ENCODE results near the gene ARHGAP28.

ARHGAP28 gene

GRCh38 chr18:6891788-6892187 lies 162.3 kb downstream of the ARHGAP28 start:
- no peak for TF ChIP-seq CTCF (IDR thresholded peaks at IDR 0.05; ENCODE audit: low read depth, low read length, poor library complexity, severe bottlenecking)
- TF ChIP-seq EZH2phosphoT487 (IDR thresholded peaks at IDR 0.05; ENCODE audit: borderline replicate concordance, low read length) = no peak
- H3K9me3 ChIP-seq (ENCODE audit: control insufficient read depth, insufficient read depth, low read length) = no peaks in the 10 kb centered on the region
- H3K27ac ChIP-seq (ENCODE audit: low read depth, low read length) = no peak overlapping the region
- H3F3A ChIP-seq (ENCODE audit: control insufficient read depth, insufficient read depth) = no peaks in the 10 kb centered on the region
- H3K27me3 ChIP-seq (ENCODE audit: control insufficient read depth, low read length) = no peaks in the 10 kb centered on the region
- no peaks in the 10 kb centered on the region for H3K79me2 ChIP-seq (ENCODE audit: control insufficient read depth, low read length)
- H3K36me3 ChIP-seq (ENCODE audit: control insufficient read depth, low read length) = no peaks in the 10 kb centered on the region
- no peak overlapping the region for H3K4me2 ChIP-seq (ENCODE audit: low read length)
- no peaks in the 10 kb centered on the region for H3K4me1 ChIP-seq (ENCODE audit: control insufficient read depth, low read length)
- no peaks in the 10 kb centered on the region for H4K20me1 ChIP-seq (ENCODE audit: control insufficient read depth, insufficient read depth, low read depth, low read length)
- no peak overlapping the region for H3K4me3 ChIP-seq (ENCODE audit: low read length)
- H3K9me2 ChIP-seq (replicated peaks; ENCODE audit: control insufficient read depth, low read length) = no peaks in the 10 kb centered on the region

- TF ChIP-seq EZH2phosphoT487 (IDR thresholded peaks at IDR 0.05; ENCODE audit: borderline replicate concordance, low read length) (no peak), CTCF (IDR thresholded peaks at IDR 0.05; ENCODE audit: low read depth, low read length, poor library complexity, severe bottlenecking) (no peak)
- H3K4me2 ChIP-seq (ENCODE audit: low read length) = no peak overlapping the region
- no peak overlapping the region for H3K27ac ChIP-seq (ENCODE audit: low read depth, low read length)
- H3K9me2 ChIP-seq (replicated peaks; ENCODE audit: control insufficient read depth, low read length) = no peaks in the 10 kb centered on the region
- no peak overlapping the region for H3K4me3 ChIP-seq (ENCODE audit: low read length)
- no peaks in the 10 kb centered on the region for H3K36me3 ChIP-seq (ENCODE audit: control insufficient read depth, low read length)
- no peaks in the 10 kb centered on the region for H3F3A ChIP-seq (ENCODE audit: control insufficient read depth, insufficient read depth)
- H3K4me1 ChIP-seq (ENCODE audit: control insufficient read depth, low read length) = no peaks in the 10 kb centered on the region
- H3K27me3 ChIP-seq (ENCODE audit: control insufficient read depth, low read length) = no peaks in the 10 kb centered on the region
- H3K79me2 ChIP-seq (ENCODE audit: control insufficient read depth, low read length) = no peaks in the 10 kb centered on the region
- no peaks in the 10 kb centered on the region for H3K9me3 ChIP-seq (ENCODE audit: control insufficient read depth, insufficient read depth, low read length)
- H4K20me1 ChIP-seq (ENCODE audit: control insufficient read depth, insufficient read depth, low read depth, low read length) = no peaks in the 10 kb centered on the region
These were observed 171.9 kb downstream of the ARHGAP28 start for GRCh38 chr18:6901286-6901926.

- Histone ChIP-seq H3K4me3 (ENCODE audit: low read length) (no peak overlapping the region), H3K36me3 (ENCODE audit: control insufficient read depth, low read length) (no peaks in the 10 kb centered on the region), H3K27ac (ENCODE audit: low read depth, low read length) (no peak overlapping the region), H3F3A (ENCODE audit: control insufficient read depth, insufficient read depth) (no peaks in the 10 kb centered on the region), H3K27me3 (ENCODE audit: control insufficient read depth, low read length) (no peaks in the 10 kb centered on the region), H3K4me1 (ENCODE audit: control insufficient read depth, low read length) (no peaks in the 10 kb centered on the region), H3K9me3 (ENCODE audit: control insufficient read depth, insufficient read depth, low read length) (no peaks in the 10 kb centered on the region), H3K9me2 (replicated peaks; ENCODE audit: control insufficient read depth, low read length) (no peaks in the 10 kb centered on the region), H3K4me2 (ENCODE audit: low read length) (no peak overlapping the region), H4K20me1 (ENCODE audit: control insufficient read depth, insufficient read depth, low read depth, low read length) (no peaks in the 10 kb centered on the region), H3K79me2 (ENCODE audit: control insufficient read depth, low read length) (no peaks in the 10 kb centered on the region)
- TF ChIP-seq CTCF (IDR thresholded peaks at IDR 0.05; ENCODE audit: low read depth, low read length, poor library complexity, severe bottlenecking) = no peak
- TF ChIP-seq EZH2phosphoT487 (IDR thresholded peaks at IDR 0.05; ENCODE audit: borderline replicate concordance, low read length) = no peak
These were observed 187.6 kb downstream of the ARHGAP28 start for GRCh38 chr18:6917072-6917471.
